GM18499 (cell line): ENCODE data around the gene BECN2.

Experiments used
- ATAC-seq: cut with Tn5 transposase; IDR thresholded peaks from one replicate; pipeline ENCODE4 v1.9.1; 2021; ENCODE audit warnings: moderate number of reproducible peaks; ENCODE audit not compliant: insufficient read depth, unreplicated experiment

The BECN2 gene, protein sequence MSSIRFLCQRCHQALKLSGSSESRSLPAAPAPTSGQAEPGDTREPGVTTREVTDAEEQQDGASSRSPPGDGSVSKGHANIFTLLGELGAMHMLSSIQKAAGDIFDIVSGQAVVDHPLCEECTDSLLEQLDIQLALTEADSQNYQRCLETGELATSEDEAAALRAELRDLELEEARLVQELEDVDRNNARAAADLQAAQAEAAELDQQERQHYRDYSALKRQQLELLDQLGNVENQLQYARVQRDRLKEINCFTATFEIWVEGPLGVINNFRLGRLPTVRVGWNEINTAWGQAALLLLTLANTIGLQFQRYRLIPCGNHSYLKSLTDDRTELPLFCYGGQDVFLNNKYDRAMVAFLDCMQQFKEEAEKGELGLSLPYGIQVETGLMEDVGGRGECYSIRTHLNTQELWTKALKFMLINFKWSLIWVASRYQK

DNA sequence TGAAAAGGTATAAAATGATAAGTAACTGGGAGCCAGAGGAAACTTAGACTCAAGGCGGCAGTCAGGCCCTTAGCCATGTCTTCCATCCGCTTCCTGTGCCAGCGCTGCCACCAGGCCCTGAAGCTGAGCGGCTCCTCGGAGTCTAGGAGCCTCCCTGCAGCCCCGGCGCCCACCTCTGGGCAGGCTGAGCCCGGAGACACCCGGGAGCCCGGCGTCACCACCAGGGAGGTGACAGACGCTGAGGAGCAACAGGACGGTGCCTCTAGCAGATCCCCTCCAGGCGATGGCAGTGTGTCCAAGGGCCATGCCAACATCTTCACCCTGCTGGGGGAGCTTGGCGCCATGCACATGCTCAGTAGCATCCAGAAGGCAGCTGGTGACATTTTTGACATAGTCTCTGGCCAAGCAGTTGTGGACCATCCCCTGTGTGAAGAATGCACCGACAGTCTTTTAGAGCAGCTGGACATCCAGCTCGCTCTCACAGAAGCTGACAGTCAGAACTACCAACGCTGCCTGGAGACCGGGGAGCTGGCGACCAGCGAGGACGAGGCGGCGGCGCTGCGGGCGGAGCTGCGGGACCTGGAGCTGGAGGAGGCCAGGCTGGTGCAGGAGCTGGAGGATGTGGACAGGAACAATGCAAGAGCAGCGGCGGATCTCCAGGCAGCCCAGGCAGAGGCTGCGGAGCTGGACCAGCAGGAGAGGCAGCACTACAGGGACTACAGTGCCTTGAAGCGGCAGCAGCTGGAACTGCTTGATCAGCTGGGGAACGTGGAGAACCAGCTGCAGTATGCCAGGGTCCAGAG lies at the start of gene BECN2:
Gene BECN2 (plus strand): TSS at position 76 of the 803 bp plus-strand sequence. CDS start 0 bp downstream, at position 76.
- ATAC-seq = no peak

DNA sequence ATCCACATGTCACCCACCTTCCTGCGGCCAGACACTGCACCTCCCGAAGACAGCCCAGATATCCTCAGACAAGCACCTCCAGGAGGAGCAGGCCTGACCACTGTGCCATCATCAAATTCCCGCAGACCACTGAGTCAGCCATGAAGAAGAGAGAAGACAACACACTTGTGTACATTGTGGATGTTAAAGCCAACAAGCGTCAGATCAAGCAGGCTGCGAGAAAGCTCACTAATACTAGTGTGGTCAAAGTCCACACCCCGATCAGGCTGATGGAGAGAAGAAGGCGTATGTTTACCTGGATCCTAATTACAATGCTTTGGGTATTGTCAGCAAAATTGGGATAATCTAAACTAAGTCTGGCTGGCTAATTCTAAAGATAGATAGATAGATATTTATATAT lies 41.4 kb upstream of the BECN2 start:
- ATAC-seq = no peak

GRCh38 chr1:241917487-241917886 lies 40.1 kb upstream of the BECN2 start:
- no peak for ATAC-seq

DNA sequence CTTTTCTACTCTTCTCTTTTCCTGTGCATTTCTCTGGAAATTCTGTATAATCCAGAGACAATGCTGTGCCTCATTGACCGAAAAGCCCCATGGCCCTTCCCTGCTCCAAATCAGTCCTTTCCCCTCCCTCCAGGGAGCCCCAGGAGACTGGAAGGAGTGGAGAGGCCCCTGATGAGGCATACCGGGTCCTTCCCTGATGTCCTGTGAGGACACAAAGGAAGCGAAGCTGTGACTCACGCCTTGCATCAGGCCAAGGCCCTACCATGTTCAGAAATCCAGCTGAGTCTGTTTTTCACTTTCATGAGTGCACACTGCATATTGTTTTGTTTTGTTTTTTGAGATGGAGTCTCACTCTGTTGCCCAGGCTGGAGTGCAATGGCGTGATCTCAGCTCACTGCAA lies 38.7 kb upstream of the BECN2 start:
- ATAC-seq = no peak

DNA sequence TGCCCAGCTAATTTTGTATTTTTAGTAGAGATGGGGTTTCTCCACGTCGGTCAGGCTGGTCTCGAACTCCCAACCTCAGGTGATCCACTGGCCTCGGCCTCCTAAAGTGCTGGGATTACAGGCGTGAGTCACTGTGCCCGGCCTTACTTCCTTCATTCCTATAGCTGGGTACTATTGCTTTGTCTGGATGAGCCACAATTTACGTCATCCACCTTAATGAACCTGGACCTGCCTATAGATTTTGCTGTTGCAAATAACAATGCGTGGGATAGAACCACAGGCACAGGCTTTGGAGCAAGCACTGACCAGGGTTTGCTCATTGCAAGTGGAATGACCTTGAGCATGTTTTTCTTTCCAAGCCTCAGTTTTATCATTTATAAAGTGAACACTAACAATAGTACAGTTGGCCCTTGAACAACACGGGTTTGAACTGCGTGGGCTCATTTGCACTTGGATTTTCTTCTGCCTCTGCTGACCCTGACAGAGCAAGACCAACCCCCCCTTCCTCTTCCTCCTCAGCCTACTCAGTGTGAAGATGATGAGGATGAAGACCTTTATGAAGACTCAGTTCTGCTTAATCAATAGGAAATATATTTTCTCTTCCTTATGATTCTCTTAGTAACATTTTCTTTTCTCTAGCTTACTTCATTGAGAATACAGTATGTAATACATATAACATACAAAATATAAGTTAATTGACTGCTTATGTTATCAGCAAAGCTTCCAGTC lies 33.3 kb upstream of the BECN2 start:
- ATAC-seq = no peak

GRCh38 chr1:241926141-241926540 lies 31.4 kb upstream of the BECN2 start:
- ATAC-seq = no peak

- ATAC-seq = no peak
Observed at GRCh38 chr1:241927321-241927720, 30.2 kb upstream of the BECN2 start.

DNA sequence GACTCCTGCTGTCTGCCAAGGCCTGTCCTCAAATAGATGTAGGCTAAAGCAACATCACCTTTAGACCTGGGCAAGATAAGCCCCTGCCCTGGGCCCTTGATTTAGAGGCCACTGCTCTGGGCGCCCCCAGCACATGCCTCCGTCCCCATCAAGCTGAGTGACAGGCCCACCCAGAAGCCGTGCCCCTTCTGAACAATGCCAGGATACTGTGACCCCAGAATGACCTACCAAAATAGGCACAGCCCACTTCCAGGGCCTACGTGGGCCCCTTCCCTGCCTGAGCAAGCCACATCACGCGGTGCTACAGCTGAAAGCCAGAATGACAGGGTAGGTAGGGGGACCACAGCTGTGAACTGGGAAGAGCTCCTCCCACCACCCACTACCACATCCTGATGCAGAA lies 24.7 kb upstream of the BECN2 start:
- no peak for ATAC-seq

GRCh38 chr1:241934201-241934848 lies 23.2 kb upstream of the BECN2 start:
- ATAC-seq = no peak

DNA sequence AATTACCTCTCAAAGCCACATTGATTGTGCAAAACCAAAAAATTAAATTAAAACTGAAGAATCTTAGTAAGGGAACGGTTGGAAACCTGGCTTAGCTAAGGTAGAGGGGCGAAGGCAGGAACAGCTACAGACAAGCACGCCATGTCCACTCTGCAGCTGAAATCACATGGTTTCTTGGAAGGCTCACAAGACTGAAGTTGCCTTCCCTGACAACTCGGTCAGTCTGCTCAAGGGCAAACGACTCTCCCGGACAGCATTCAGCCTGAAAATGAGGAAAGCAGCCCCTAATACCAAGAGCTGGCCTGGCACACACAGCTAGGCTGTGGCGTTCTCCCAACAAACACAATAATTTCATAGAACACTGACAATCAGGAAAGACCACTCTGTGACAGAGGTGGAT lies 22.7 kb upstream of the BECN2 start:
- no peak for ATAC-seq

- no peak for ATAC-seq
Observed at GRCh38 chr1:241939798-241940197, 17.8 kb upstream of the BECN2 start.

GRCh38 chr1:241942738-241943137 lies 14.8 kb upstream of the BECN2 start:
- no peak for ATAC-seq

- no peak for ATAC-seq
Observed at GRCh38 chr1:241944300-241944699, 13.3 kb upstream of the BECN2 start.

- ATAC-seq = no peak
Observed at GRCh38 chr1:241947354-241947753, 10.2 kb upstream of the BECN2 start.

- ATAC-seq = no peak
Observed at GRCh38 chr1:241950390-241950789, 7.2 kb upstream of the BECN2 start.

DNA sequence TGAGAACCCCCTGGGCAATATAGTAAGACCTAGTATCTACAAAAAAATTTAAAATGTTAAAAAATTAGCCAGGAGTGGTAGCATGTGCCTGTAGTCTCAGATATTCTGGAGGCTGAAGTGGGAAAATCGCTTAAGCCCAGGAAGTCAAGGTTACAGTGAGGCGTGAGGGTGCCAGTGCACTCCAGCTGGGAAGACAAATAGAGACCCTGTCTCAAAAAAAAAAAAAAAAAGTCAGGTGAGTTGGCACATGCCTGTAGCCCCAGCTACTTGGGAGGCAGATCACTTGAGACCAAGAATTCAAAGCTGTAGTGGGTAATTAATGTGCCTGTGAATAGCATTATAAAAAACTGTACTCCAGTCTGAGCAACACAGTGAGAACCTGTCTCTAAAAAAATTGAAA lies 4.6 kb downstream of the BECN2 start:
- no peak for ATAC-seq

GRCh38 chr1:241963722-241964121 lies 6.2 kb downstream of the BECN2 start:
- no peak for ATAC-seq

DNA sequence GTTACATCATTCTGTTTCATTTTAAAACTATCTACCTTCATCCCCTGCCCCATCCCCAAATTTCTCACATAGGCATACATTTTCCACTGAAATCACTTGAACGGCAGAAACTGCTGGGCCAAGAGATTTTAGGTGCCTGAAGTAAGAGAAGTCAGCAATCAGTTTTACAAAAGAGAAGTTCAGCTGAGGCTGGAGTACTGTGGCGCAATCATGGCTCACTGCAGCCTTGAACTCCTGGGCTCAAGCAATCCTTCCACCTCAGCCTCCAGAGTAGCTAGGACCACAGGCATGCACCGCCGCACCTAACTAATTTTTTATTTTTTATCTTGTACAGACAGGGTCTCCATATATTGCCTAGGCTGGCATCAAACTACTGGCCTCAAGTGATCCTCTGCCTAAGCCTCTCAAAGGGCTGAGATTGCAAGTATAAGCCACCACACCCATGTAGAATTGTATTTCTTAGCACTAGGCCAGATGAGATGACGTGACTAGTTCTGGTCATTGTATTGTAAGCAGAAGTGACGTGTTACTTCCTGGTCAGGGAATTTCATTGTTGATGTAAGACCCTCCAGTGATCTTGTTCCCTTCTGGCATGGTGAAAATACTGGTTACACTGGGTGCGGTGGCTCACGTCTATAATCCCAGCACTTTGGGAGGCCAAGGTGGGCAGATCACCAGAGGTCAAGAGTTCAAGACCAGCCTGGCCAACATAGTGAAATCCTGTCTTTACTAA lies 7.1 kb downstream of the BECN2 start:
- no peak for ATAC-seq

- no peak for ATAC-seq
Observed at GRCh38 chr1:241968611-241969010, 11.0 kb downstream of the BECN2 start.
